Astrocyte (in vitro differentiated cells and primary cell): Measurements from ENCODE around the gene A3GALT2. TPM values are rescaled to one million over a fixed set of nuclear protein-coding genes. Genes with fewer than 3 reads are reported as not detected.

Source experiments
- DNase-seq: peaks from one replicate; pipeline ENCODE4 v3.0.0-alpha.2; 2010; ENCODE audit warnings: low read depth
- FAIRE-seq: peaks from 2 replicates; lab custom pipeline; 2011; peaks lifted over from hg19 to GRCh38; lab: Jason Lieb, UNC
- H2AFZ ChIP-seq: 2 replicates; pipeline ENCODE4 v1.6.0; 2012; ENCODE audit warnings: low read depth, low read length, inconsistent platforms
- H3K27ac ChIP-seq: 2 replicates; pipeline ENCODE4 v1.5.1; 2011; ENCODE audit warnings: low read depth, low read length, inconsistent platforms
- H3K27me3 ChIP-seq: 2 replicates; pipeline ENCODE4 v1.6.0; 2011; ENCODE audit warnings: low read length, inconsistent platforms; ENCODE audit not compliant: insufficient read depth
- H3K36me3 ChIP-seq: 2 replicates; pipeline ENCODE4 v1.5.1; 2011; ENCODE audit warnings: low read length, inconsistent platforms; ENCODE audit not compliant: insufficient read depth
- H3K4me1 ChIP-seq: 2 replicates; pipeline ENCODE4 v1.5.1; 2011; ENCODE audit warnings: low read length, inconsistent platforms; ENCODE audit not compliant: insufficient read depth
- H3K4me2 ChIP-seq: 2 replicates; pipeline ENCODE4 v1.6.0; 2012; ENCODE audit warnings: low read length, inconsistent platforms
- H3K4me3 ChIP-seq: 2 replicates; pipeline ENCODE4 v1.5.1; 2011; ENCODE audit warnings: low read depth, mild to moderate bottlenecking, low read length, inconsistent platforms; ENCODE audit not compliant: insufficient read depth
- H3K79me2 ChIP-seq: 2 replicates; pipeline ENCODE4 v1.6.0; 2012; ENCODE audit warnings: mild to moderate bottlenecking, low read length, inconsistent platforms; ENCODE audit not compliant: insufficient read depth
- H3K9ac ChIP-seq: 2 replicates; pipeline ENCODE4 v1.6.0; 2012; ENCODE audit warnings: mild to moderate bottlenecking, low read length, inconsistent platforms
- H3K9me3 ChIP-seq: 2 replicates; pipeline ENCODE4 v1.5.1; 2012; ENCODE audit warnings: low read depth, mild to moderate bottlenecking, low read length, inconsistent platforms; ENCODE audit not compliant: insufficient read depth
- H4K20me1 ChIP-seq: 2 replicates; pipeline ENCODE4 v1.6.0; 2012; ENCODE audit warnings: low read length, inconsistent platforms; ENCODE audit not compliant: insufficient read depth
- H3K27ac Mint-ChIP-seq: one replicate; pipeline ENCODE4 v1.8.0; 2021; ENCODE audit warnings: mild to moderate bottlenecking, mixed read lengths; ENCODE audit not compliant: unreplicated experiment
- H3K27me3 Mint-ChIP-seq: one replicate; pipeline ENCODE4 v1.8.0; 2021; ENCODE audit warnings: low read depth, mixed read lengths; ENCODE audit not compliant: unreplicated experiment
- H3K36me3 Mint-ChIP-seq: one replicate; pipeline ENCODE4 v1.8.0; 2021; ENCODE audit warnings: low read depth, mixed read lengths; ENCODE audit not compliant: unreplicated experiment
- H3K4me1 Mint-ChIP-seq: one replicate; pipeline ENCODE4 v1.8.0; 2021; ENCODE audit warnings: low read depth, mixed read lengths; ENCODE audit not compliant: unreplicated experiment
- H3K4me3 Mint-ChIP-seq: one replicate; pipeline ENCODE4 v1.8.0; 2021; ENCODE audit warnings: mild to moderate bottlenecking, moderate library complexity, mixed read lengths; ENCODE audit not compliant: unreplicated experiment
- H3K9me3 Mint-ChIP-seq: one replicate; pipeline ENCODE4 v1.8.0; 2021; ENCODE audit warnings: mild to moderate bottlenecking, mixed read lengths; ENCODE audit not compliant: unreplicated experiment
- CTCF ChIP-seq: IDR thresholded peaks from 2 replicates; pipeline ENCODE4 v1.5.1; 2011; ENCODE audit warnings: low read depth, mild to moderate bottlenecking, inconsistent platforms, low read length, moderate library complexity; ENCODE audit not compliant: insufficient read depth
- EZH2 ChIP-seq: IDR thresholded peaks from 2 replicates; pipeline ENCODE4 v1.6.1; 2012; ENCODE audit warnings: mild to moderate bottlenecking, low read length, inconsistent platforms; ENCODE audit not compliant: insufficient read depth
- total RNA-seq: library from RNA; stranded (reverse); gene quantifications from 2 replicates; pipeline ENCODE4 v1.2.1, GENCODE V29; 2021

Gene A3GALT2
- total RNA-seq, 1 donor from 2014 or later: not detected

GRCh38 chr1:33331444-33332356 is 10.8 kb upstream of the A3GALT2 start:
- Mint-ChIP-seq H3K4me1 (peaks cover 80% of the 10 kb centered on the region), H3K36me3 (peaks cover 51% of the 10 kb centered on the region), H3K9me3 (no peaks in the 10 kb centered on the region), H3K4me3 (peak overlapping the region; percentile 50), H3K27ac (peak overlapping the region; percentile 12), H3K27me3 (no peaks in the 10 kb centered on the region)
- H3K4me1 ChIP-seq: peaks cover 40% of the 10 kb centered on the region
- H3K36me3 ChIP-seq: peaks cover 82% of the 10 kb centered on the region
- H3K27me3 ChIP-seq: no peaks in the 10 kb centered on the region
- FAIRE-seq: no peak
- H3K79me2 ChIP-seq: peaks cover 87% of the 10 kb centered on the region
- no peaks in the 10 kb centered on the region for H3K9me3 ChIP-seq
- peaks cover 100% of the 10 kb centered on the region for H4K20me1 ChIP-seq
- H3K9ac ChIP-seq: peak overlapping the region; percentile 37
- peak overlapping the region; percentile 44 for H3K27ac ChIP-seq
- H3K4me3 ChIP-seq: no peak overlapping the region
- no peak overlapping the region for H3K4me2 ChIP-seq
- TF ChIP-seq EZH2 (no peak), CTCF (no peak)
- no peak overlapping the region for H2AFZ ChIP-seq
- DNase-seq: no peak

- Histone ChIP-seq H3K36me3 (peaks cover 89% of the 10 kb centered on the region), H3K9ac (no peak overlapping the region), H4K20me1 (peaks cover 100% of the 10 kb centered on the region), H3K79me2 (peaks cover 79% of the 10 kb centered on the region), H3K27ac (no peak overlapping the region), H3K27me3 (no peaks in the 10 kb centered on the region), H3K4me1 (peaks cover 36% of the 10 kb centered on the region), H2AFZ (no peak overlapping the region), H3K4me3 (no peak overlapping the region), H3K4me2 (no peak overlapping the region), H3K9me3 (no peaks in the 10 kb centered on the region)
- H3K9me3 Mint-ChIP-seq: no peaks in the 10 kb centered on the region
- no peak for FAIRE-seq
- H3K4me3 Mint-ChIP-seq: no peak overlapping the region
- no peak overlapping the region for H3K27ac Mint-ChIP-seq
- H3K36me3 Mint-ChIP-seq: peaks cover 54% of the 10 kb centered on the region
- H3K27me3 Mint-ChIP-seq: no peaks in the 10 kb centered on the region
- H3K4me1 Mint-ChIP-seq: peaks cover 72% of the 10 kb centered on the region
- TF ChIP-seq EZH2 (no peak), CTCF (no peak)
- DNase-seq: no peak
Observed at GRCh38 chr1:33330906-33331305, 10.0 kb upstream of the A3GALT2 start.

GRCh38 chr1:33330361-33330890 is 9.5 kb upstream of the A3GALT2 start:
- Mint-ChIP-seq H3K4me3 (no peak overlapping the region), H3K27ac (peak overlapping the region; percentile 41), H3K4me1 (peaks cover 70% of the 10 kb centered on the region), H3K9me3 (no peaks in the 10 kb centered on the region), H3K27me3 (no peaks in the 10 kb centered on the region), H3K36me3 (peaks cover 57% of the 10 kb centered on the region)
- H4K20me1 ChIP-seq: peaks cover 100% of the 10 kb centered on the region
- FAIRE-seq: no peak
- no peak overlapping the region for H3K9ac ChIP-seq
- no peak for DNase-seq
- H3K4me3 ChIP-seq: no peak overlapping the region
- H3K27me3 ChIP-seq: no peaks in the 10 kb centered on the region
- no peak overlapping the region for H3K27ac ChIP-seq
- H3K4me2 ChIP-seq: no peak overlapping the region
- H3K36me3 ChIP-seq: peaks cover 94% of the 10 kb centered on the region
- H3K4me1 ChIP-seq: peaks cover 36% of the 10 kb centered on the region
- H3K9me3 ChIP-seq: no peaks in the 10 kb centered on the region
- peaks cover 75% of the 10 kb centered on the region for H3K79me2 ChIP-seq
- TF ChIP-seq EZH2 (no peak), CTCF (no peak)
- H2AFZ ChIP-seq: no peak overlapping the region
